VCaP (cell line): ENCODE data around the gene TUBB2A.

Experiments used
- H3K27ac ChIP-seq: fragments of 450-650 bp; 2 replicates; pipeline ENCODE4 v1.5.1; 2017
- TF ChIP-seq, protein P1 (sequence below): fragments of 450-650 bp; conservative IDR thresholded peaks from 2 replicates; pipeline ENCODE4 v1.5.1; 2017; ENCODE audit warnings: mild to moderate bottlenecking, moderate library complexity

Gene TUBB2A

DNA sequence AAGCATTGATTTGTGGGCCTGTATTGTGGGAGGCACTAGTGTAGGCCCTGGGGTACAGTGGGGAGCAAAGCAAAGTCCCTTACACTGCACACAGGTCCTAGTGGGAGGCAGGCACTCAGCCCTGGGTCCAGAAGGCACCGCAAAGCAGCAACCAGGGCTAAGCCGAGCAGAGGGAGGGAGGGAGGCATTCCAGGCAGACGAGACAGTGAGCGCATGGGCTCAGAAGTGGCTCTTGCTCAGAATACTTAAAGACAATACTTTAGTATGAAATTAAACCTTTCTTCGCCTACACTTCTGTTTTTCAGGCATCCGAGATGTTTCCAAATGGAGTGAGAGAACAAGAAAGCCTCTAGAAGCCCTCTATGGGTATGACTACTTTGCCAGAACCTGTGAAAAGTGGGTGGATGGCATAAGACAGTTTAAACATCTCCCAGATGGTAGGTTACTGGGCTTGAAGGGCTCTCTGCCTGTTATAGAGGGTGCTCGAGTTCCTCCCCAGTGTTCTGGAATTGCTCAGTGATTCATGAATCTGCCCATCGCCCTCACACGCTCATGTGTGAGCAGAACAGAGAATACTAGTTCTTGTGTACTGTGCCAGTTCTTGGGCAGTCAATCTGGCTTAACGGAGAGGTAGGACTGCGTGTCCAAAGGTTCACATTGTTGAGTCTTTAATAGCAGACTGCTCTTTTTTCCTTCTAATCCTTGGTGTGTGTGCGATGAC is 20.1 kb downstream of the TUBB2A start:
- TF ChIP-seq, protein P1, sequence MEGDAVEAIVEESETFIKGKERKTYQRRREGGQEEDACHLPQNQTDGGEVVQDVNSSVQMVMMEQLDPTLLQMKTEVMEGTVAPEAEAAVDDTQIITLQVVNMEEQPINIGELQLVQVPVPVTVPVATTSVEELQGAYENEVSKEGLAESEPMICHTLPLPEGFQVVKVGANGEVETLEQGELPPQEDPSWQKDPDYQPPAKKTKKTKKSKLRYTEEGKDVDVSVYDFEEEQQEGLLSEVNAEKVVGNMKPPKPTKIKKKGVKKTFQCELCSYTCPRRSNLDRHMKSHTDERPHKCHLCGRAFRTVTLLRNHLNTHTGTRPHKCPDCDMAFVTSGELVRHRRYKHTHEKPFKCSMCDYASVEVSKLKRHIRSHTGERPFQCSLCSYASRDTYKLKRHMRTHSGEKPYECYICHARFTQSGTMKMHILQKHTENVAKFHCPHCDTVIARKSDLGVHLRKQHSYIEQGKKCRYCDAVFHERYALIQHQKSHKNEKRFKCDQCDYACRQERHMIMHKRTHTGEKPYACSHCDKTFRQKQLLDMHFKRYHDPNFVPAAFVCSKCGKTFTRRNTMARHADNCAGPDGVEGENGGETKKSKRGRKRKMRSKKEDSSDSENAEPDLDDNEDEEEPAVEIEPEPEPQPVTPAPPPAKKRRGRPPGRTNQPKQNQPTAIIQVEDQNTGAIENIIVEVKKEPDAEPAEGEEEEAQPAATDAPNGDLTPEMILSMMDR = no peak

DNA sequence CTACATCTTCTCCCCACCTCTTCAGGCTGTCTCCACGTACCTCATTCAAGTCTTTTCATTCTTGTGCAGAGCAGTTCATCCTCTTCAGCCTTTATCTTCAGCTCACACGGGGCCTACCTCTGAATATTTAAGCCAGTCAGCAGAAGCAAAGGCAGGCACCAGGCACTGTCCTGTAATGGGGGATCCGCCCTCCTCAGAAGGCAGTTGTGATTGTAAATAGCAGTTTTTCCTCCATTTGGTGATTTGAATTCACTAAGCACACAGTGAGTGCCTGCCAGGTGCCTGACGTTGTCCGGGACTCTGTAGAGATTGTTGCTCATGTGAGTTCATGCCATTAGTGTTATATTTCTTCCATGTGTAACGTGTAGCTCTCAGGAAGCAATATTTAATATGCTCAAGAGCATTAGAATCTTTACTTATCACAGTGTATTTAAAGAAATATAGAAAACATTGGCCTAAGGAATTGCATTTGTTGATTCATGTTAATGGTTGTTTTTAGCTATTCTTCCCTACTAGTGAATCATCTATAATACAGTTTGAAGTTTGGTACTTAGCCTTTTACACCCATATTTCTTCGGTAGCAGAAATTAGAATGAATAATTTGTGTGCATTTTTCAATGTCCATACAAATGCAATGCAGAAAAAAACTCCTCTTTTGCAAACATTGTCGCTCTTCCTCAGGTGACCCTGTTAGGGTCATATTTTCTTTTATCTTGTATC is 20.9 kb downstream of the TUBB2A start:
- TF ChIP-seq, protein P1 = no peak
- H3K27ac ChIP-seq = peak overlapping the region; percentile 73

More for the DNA sequence above, 20.1 kb downstream of the TUBB2A start:
- H3K27ac ChIP-seq = peak overlapping the region; percentile 73; the same call in 1 of the 2 replicates

GRCh38 chr6:3135668-3136291 is 21.6 kb downstream of the TUBB2A start:
- TF ChIP-seq, protein P1 = no peak
- H3K27ac ChIP-seq = peak overlapping the region; percentile 73

- TF ChIP-seq, protein P1 = no peak
- no peak overlapping the region; the same call in 1 of the 2 replicates for H3K27ac ChIP-seq
Observed at GRCh38 chr6:3133515-3133914, 23.8 kb downstream of the TUBB2A start.

DNA sequence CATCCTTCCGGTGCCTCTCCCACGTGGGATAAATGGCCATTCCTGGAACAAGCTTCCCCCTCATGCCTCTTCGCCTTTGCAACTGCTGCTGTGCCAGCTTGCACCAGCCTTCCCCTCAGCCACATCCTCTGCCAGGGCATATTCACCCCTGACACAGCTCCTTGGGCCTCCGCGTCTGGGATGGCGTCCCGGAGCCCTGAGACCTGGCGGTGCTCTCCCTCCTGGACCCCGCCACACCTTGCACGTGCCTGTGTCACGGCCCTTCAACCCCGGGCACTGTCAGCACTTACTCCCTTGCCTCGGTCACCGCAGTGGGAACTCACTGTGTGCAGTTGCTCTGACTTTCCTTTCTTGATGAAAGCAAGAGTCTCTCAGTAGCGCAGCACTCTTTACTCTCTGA is 25.6 kb downstream of the TUBB2A start:
- TF ChIP-seq, protein P1 = no peak
- H3K27ac ChIP-seq = no peak overlapping the region

DNA sequence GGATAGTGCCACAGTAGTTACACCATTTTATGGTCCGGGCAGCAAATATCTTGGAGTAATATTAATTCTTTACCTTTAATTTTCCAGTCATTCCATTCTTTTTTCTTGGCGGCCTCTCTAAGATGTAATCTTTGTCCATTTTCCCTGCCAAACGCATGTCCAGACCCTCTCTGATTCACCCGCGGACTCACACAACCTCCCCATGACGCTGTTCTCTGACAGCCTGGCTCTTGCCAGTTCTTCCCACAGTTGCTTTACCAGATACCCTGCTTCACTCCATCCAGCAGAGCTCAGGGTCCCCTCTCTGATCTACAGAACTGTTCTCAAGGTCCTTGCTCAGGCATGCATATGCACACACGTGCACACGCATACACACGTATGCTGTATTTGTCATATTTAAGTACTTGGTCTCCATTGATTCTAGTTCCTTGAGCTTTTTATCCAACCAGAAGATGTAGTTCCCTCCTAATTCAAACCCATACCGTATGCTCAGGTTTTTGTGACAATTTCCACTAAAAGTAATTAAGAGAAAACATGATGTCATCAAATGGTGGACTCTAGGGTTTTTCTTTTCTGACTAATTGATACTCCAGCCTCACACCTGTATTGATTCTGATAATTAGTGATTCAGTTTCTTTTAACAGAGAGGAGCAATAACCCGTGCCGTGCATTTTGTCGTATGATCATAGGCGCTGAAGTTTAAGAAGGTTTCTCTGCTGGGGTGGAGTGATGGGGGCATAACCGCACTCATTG is 28.8 kb downstream of the TUBB2A start:
- H3K27ac ChIP-seq = no peak overlapping the region
- TF ChIP-seq, protein P1 = no peak
